H9 (cell line): ENCODE results near the gene PIM3. TPM values are rescaled to one million over a fixed set of nuclear protein-coding genes. Genes with fewer than 3 reads are reported as not detected.

Experiments
- DNase-seq: peaks from one replicate; pipeline ENCODE4 v3.0.0-alpha.2; 2017
- H2AFZ ChIP-seq: one replicate; pipeline ENCODE4 v1.6.1; 2013; ENCODE audit warnings: mild to moderate bottlenecking, low read length, control low read depth, moderate library complexity
- H2AK5ac ChIP-seq: 2 replicates; pipeline ENCODE4 v1.6.1; 2013; ENCODE audit warnings: low read length, control low read depth, mixed read lengths; ENCODE audit not compliant: insufficient read length
- H2BK120ac ChIP-seq: one replicate; pipeline ENCODE4 v1.6.1; 2013; ENCODE audit warnings: low read depth, mild to moderate bottlenecking, low read length, control low read depth, inconsistent platforms; ENCODE audit not compliant: poor library complexity, severe bottlenecking
- H2BK12ac ChIP-seq: 2 replicates; pipeline ENCODE4 v1.6.1; 2013; ENCODE audit warnings: low read length, control low read depth, mixed read lengths, low read depth; ENCODE audit not compliant: insufficient read length
- H2BK15ac ChIP-seq: 2 replicates; pipeline ENCODE4 v1.6.1; 2013; ENCODE audit warnings: low read depth, low read length, control low read depth
- H2BK20ac ChIP-seq: one replicate; pipeline ENCODE4 v1.6.1; 2013; ENCODE audit warnings: low read depth, mild to moderate bottlenecking, low read length, control low read depth, inconsistent platforms; ENCODE audit not compliant: poor library complexity, severe bottlenecking
- H2BK5ac ChIP-seq: 2 replicates; pipeline ENCODE4 v1.6.1; 2013; ENCODE audit warnings: low read length, control low read depth, mixed read lengths; ENCODE audit not compliant: insufficient read length
- H3K14ac ChIP-seq: 2 replicates; pipeline ENCODE4 v1.6.1; 2013; ENCODE audit warnings: low read length, control low read depth; ENCODE audit not compliant: insufficient read depth
- H3K18ac ChIP-seq: 2 replicates; pipeline ENCODE4 v1.6.1; 2013; ENCODE audit warnings: low read depth, mild to moderate bottlenecking, mixed read lengths, low read length, control low read depth; ENCODE audit not compliant: insufficient read length
- H3K23ac ChIP-seq: 2 replicates; pipeline ENCODE4 v1.6.1; 2013; ENCODE audit warnings: low read length, control low read depth, mixed read lengths, low read depth; ENCODE audit not compliant: insufficient read length
- H3K23me2 ChIP-seq: 2 replicates; pipeline ENCODE4 v1.6.1; 2013; ENCODE audit warnings: low read depth, mild to moderate bottlenecking, mixed read lengths, low read length, control low read depth; ENCODE audit not compliant: insufficient read length, poor library complexity, severe bottlenecking
- H3K27ac ChIP-seq: 2 replicates; pipeline ENCODE4 v1.5.1; 2013; ENCODE audit warnings: low read length, control low read depth, mixed read lengths, low read depth; ENCODE audit not compliant: insufficient read length
- H3K27me3 ChIP-seq: 2 replicates; pipeline ENCODE4 v1.6.1; 2013; ENCODE audit warnings: low read length, control low read depth, inconsistent platforms; ENCODE audit not compliant: insufficient read depth
- H3K4ac ChIP-seq: 2 replicates; pipeline ENCODE4 v1.6.1; 2013; ENCODE audit warnings: low read depth, mild to moderate bottlenecking, control low read depth, inconsistent platforms, low read length, moderate library complexity
- H3K4me1 ChIP-seq: 2 replicates; pipeline ENCODE4 v1.6.1; 2013; ENCODE audit warnings: low read length, control low read depth, inconsistent platforms; ENCODE audit not compliant: insufficient read depth
- H3K4me2 ChIP-seq: 2 replicates; pipeline ENCODE4 v1.6.1; 2013; ENCODE audit warnings: low read length, control low read depth, mixed read lengths; ENCODE audit not compliant: insufficient read length, insufficient read depth
- H3K56ac ChIP-seq: 2 replicates; pipeline ENCODE4 v1.6.1; 2013; ENCODE audit warnings: low read depth, mild to moderate bottlenecking, mixed read lengths, low read length, control low read depth; ENCODE audit not compliant: insufficient read length
- H3K79me1 ChIP-seq: 2 replicates; pipeline ENCODE4 v1.6.1; 2013; ENCODE audit warnings: low read depth, mild to moderate bottlenecking, moderate library complexity, low read length, control low read depth, inconsistent platforms; ENCODE audit not compliant: insufficient read depth, poor library complexity, severe bottlenecking
- H3K79me2 ChIP-seq: 2 replicates; pipeline ENCODE4 v1.6.1; 2013; ENCODE audit warnings: low read length, control low read depth, inconsistent platforms; ENCODE audit not compliant: insufficient read depth
- H3K9ac ChIP-seq: 2 replicates; pipeline ENCODE4 v1.6.1; 2013; ENCODE audit warnings: low read length, control low read depth, mixed read lengths; ENCODE audit not compliant: insufficient read length; ENCODE audit errors: extremely low read depth
- H3K9me3 ChIP-seq: one replicate; pipeline ENCODE4 v1.6.1; 2013; ENCODE audit warnings: low read depth, low read length, inconsistent platforms; ENCODE audit not compliant: control insufficient read depth
- H3T11ph ChIP-seq: one replicate; pipeline ENCODE4 v1.6.1; 2013; ENCODE audit warnings: mild to moderate bottlenecking, low read length, control low read depth, inconsistent platforms
- H4K20me1 ChIP-seq: one replicate; pipeline ENCODE4 v1.6.1; 2013; ENCODE audit not compliant: control insufficient read depth, insufficient read length, insufficient read depth
- H4K5ac ChIP-seq: 2 replicates; pipeline ENCODE4 v1.6.1; 2013; ENCODE audit warnings: low read depth, mild to moderate bottlenecking, mixed read lengths, low read length, control low read depth; ENCODE audit not compliant: insufficient read length
- H4K8ac ChIP-seq: replicated peaks from 2 replicates; pipeline ENCODE4 v1.6.1; 2013; ENCODE audit warnings: low read length, control low read depth, mixed read lengths, low read depth; ENCODE audit not compliant: insufficient read length
- H4K91ac ChIP-seq: 2 replicates; pipeline ENCODE4 v1.6.1; 2013; ENCODE audit warnings: low read depth, mild to moderate bottlenecking, moderate library complexity, mixed read lengths, low read length, control low read depth; ENCODE audit not compliant: insufficient read length
- H3K27ac Mint-ChIP-seq, 3 experiments: 2 replicates in 2 of 3; 3 replicates in 1 of 3; pipeline ENCODE4 v1.8.0; 2020 to 2021; ENCODE audit warnings: mixed read lengths in 3 of 3, mild to moderate bottlenecking in 1 of 3, moderate library complexity in 1 of 3
- H3K27me3 Mint-ChIP-seq: 2 replicates; pipeline ENCODE4 v1.8.0; 2021; ENCODE audit warnings: low read depth, mild to moderate bottlenecking, moderate library complexity, mixed read lengths
- H3K36me3 Mint-ChIP-seq, 3 experiments: 2 replicates in 2 of 3; 3 replicates in 1 of 3; pipeline ENCODE4 v1.8.0; 2020 to 2021; ENCODE audit warnings: low read depth in 3 of 3, mixed read lengths in 3 of 3; ENCODE audit not compliant: insufficient read depth in 1 of 3
- H3K4me1 Mint-ChIP-seq, 2 experiments: 2 replicates each; pipeline ENCODE4 v1.8.0; 2020; ENCODE audit warnings: mixed read lengths in 2 of 2
- H3K4me3 Mint-ChIP-seq, 2 experiments: 2 replicates in 1 of 2; 3 replicates in 1 of 2; pipeline ENCODE4 v1.8.0; 2020 to 2021; ENCODE audit warnings: mild to moderate bottlenecking in 2 of 2, mixed read lengths in 2 of 2, moderate library complexity in 1 of 2
- H3K9me3 Mint-ChIP-seq, 2 experiments: 2 replicates in 1 of 2; 3 replicates in 1 of 2; pipeline ENCODE4 v1.8.0; 2020; ENCODE audit warnings: mild to moderate bottlenecking in 2 of 2, mixed read lengths in 2 of 2, moderate library complexity in 1 of 2
- CTCF ChIP-seq: fragments of 200-600 bp; sonication (generic); conservative IDR thresholded peaks from 3 replicates; pipeline ENCODE4 v1.8.0; 2021; ENCODE audit warnings: antibody characterized with exemption, mild to moderate bottlenecking
- WGBS: extraction: QIAGEN DNeasy Blood & Tissue Kit; methylation state at CpG from one replicate; pipeline ENCODE4 v1.1.7; 2013; ENCODE audit warnings: missing lambda C conversion rate, low lambda C conversion rate, mixed read lengths; ENCODE audit not compliant: insufficient read length; ENCODE audit errors: extremely low coverage; 5-methylcytosine and 5-hydroxymethylcytosine counted together
- total RNA-seq: library from RNA; stranded (reverse); gene quantifications from 2 replicates; pipeline ENCODE4 v1.2.1, GENCODE V29; 2021

PIM3 gene
- total RNA-seq, 1 experiment from 2014 or later, result 43.4 TPM

GRCh38 chr22:49959782-49960158 lies 802 bp upstream of the PIM3 start:
- Histone ChIP-seq H3T11ph (no peak overlapping the region), H2BK5ac (no peak overlapping the region), H3K18ac (no peak overlapping the region), H3K27ac (no peak overlapping the region), H3K9me3 (no peaks in the 10 kb centered on the region), H3K23ac (no peak overlapping the region), H3K4me2 (peak overlapping the region; percentile 33), H2BK20ac (no peak overlapping the region), H2BK12ac (no peak overlapping the region), H3K4me1 (no peaks in the 10 kb centered on the region), H2BK15ac (no peak overlapping the region), H3K79me1 (peaks cover 6% of the 10 kb centered on the region), H3K14ac (no peak overlapping the region), H3K4ac (no peak overlapping the region), H4K91ac (no peak overlapping the region), H4K20me1 (no peaks in the 10 kb centered on the region), H4K5ac (no peak overlapping the region), H3K27me3 (no peaks in the 10 kb centered on the region), H4K8ac (no peak overlapping the region), H3K9ac (no peak overlapping the region), H2AK5ac (no peak overlapping the region), H2BK120ac (no peak overlapping the region), H3K56ac (no peak overlapping the region), H2AFZ (no peak overlapping the region), H3K23me2 (no peaks in the 10 kb centered on the region), H3K79me2 (peaks cover 3% of the 10 kb centered on the region; the same call in 1 of the 2 replicates)
- Mint-ChIP-seq H3K4me1 (peaks cover 2 to 10% of the 10 kb centered on the region in 2 experiments; a peak in 2 of 4 replicates), H3K4me3 (peak overlapping the region; percentile 52 to 76), H3K27me3 (peaks cover 4% of the 10 kb centered on the region), H3K36me3 (peaks cover 8 to 17% (median 14%) of the 10 kb centered on the region in 3 experiments; a peak in 6 of 7 replicates), H3K9me3 (no peaks in the 10 kb centered on the region), H3K27ac (no peak overlapping the region)
- DNase-seq, result peak; percentile 72
- TF ChIP-seq CTCF, result no peak
- no CpG with 5 or more reads among the region's 21 CpGs for WGBS
